ACC112 (cell line): ENCODE results near the gene SPOCK2.

Source experiments
- H2AFZ ChIP-seq: fragments of 200-600 bp; sonication (generic); one replicate; pipeline ENCODE4 v1.6.0; 2017; ENCODE audit warnings: antibody characterized with exemption, low read length; ENCODE audit not compliant: unreplicated experiment
- H3K27ac ChIP-seq: fragments of 200-600 bp; sonication (generic); 2 replicates; pipeline ENCODE4 v1.5.1; 2014; ENCODE audit warnings: low read depth, mild to moderate bottlenecking, antibody characterized with exemption, low read length, moderate library complexity
- H3K27me3 ChIP-seq: fragments of 200-600 bp; sonication (generic); 2 replicates; pipeline ENCODE4 v1.6.1; 2014; ENCODE audit warnings: mild to moderate bottlenecking, antibody characterized with exemption, low read length, moderate library complexity, mixed read lengths; ENCODE audit not compliant: insufficient read depth
- H3K36me3 ChIP-seq: fragments of 200-600 bp; sonication (generic); 2 replicates; pipeline ENCODE4 v1.6.1; 2016; ENCODE audit warnings: mild to moderate bottlenecking, antibody characterized with exemption, low read length, moderate library complexity, mixed read lengths; ENCODE audit not compliant: insufficient read depth
- H3K4me1 ChIP-seq: fragments of 200-600 bp; sonication (generic); one replicate; pipeline ENCODE4 v1.6.1; 2016; ENCODE audit warnings: low read length, mixed read lengths; ENCODE audit not compliant: insufficient read depth, unreplicated experiment, control insufficient read depth
- H3K4me3 ChIP-seq: fragments of 200-600 bp; sonication (generic); 2 replicates; pipeline ENCODE4 v1.5.1; 2014; ENCODE audit warnings: mild to moderate bottlenecking, low read depth, low read length
- H3K79me2 ChIP-seq: fragments of 200-600 bp; sonication (generic); one replicate; pipeline ENCODE4 v1.6.0; 2016; ENCODE audit warnings: low read length; ENCODE audit not compliant: control insufficient read depth, unreplicated experiment, insufficient read depth

The SPOCK2 gene

DNA sequence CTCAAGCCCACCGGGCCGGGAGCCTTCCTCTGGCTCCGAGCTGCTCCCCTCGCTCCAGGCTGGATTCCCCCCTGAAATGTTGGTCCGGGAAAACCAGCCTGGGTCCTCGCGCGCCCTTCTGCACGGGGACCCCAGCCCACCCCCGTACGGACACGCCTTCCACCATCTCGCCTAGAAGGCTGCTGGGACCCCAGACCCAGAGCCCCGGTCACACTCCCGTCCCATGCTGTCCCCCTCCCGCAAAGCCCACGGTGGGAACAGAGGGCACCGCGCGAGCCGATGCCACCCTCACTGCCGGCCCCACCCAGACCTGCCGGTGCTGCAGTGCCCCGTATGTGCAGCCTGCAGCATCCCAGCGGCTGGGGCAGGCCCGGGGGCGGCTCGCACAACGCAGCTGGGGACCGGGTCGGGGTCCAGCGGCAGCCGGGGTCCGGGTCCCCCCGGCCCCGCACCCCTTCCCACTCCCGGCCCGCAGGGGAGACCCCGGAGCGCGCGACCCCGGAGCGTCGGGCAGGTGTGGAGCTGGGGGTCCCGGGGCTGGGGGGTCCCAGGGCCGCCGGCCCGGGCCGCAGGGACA is 871 bp downstream of the SPOCK2 start:
- H2AFZ ChIP-seq: no peak overlapping the region
- H3K4me1 ChIP-seq: peaks cover 5% of the 10 kb centered on the region
- H3K27me3 ChIP-seq: peaks cover 39% of the 10 kb centered on the region
- peak overlapping the region; percentile 64 for H3K4me3 ChIP-seq
- H3K27ac ChIP-seq: no peak overlapping the region
- no peaks in the 10 kb centered on the region for H3K79me2 ChIP-seq
- no peaks in the 10 kb centered on the region for H3K36me3 ChIP-seq

DNA sequence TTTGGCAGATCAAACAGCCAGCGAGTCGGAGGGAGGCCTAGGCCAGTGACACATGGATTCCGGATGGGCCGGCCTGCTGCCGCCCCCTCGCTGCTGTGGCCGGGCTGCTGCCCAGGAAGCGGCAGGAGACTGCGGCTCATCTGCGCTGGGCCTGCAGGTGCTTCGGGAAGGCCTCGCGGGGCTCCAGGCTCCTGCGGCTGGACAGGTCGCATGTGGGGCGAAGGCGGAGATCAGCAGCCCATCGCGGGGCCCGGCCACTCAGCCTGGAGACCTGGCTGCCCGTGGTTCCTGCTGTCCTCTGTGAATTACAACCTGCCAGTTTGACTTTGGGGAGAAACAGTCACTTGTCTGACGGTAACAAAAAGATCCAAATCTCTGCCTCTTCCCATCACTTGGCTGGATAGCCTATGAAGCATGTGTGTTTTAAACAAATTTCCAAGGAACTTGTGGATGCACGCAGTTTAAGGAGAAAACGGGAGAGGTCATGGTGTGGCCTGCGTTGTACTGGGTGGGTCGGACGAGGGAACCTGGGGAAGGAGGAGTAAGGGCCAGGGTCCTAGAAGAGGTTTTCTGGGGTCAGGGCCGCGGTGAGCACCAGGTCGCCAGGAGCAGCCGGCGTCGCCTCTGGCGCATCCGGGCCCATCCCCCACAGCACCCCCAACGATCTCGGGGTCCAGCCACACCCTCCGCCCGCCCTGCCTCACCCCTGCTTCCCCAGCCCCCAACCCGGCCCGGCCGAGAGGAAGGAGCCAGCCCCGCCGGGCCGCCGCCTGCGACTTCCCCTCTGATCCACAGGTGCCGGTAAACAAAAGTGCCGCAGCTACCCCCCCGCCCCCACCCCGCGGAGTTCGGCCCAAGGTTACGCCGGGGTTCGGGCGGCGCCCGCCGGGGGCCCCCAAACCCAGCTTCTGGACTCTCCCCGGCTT is 1.6 kb downstream of the SPOCK2 start:
- Histone ChIP-seq H3K79me2 (no peaks in the 10 kb centered on the region), H3K27me3 (peaks cover 39% of the 10 kb centered on the region), H3K27ac (no peak overlapping the region), H2AFZ (no peak overlapping the region), H3K36me3 (no peaks in the 10 kb centered on the region), H3K4me3 (no peak overlapping the region), H3K4me1 (peaks cover 5% of the 10 kb centered on the region)

DNA sequence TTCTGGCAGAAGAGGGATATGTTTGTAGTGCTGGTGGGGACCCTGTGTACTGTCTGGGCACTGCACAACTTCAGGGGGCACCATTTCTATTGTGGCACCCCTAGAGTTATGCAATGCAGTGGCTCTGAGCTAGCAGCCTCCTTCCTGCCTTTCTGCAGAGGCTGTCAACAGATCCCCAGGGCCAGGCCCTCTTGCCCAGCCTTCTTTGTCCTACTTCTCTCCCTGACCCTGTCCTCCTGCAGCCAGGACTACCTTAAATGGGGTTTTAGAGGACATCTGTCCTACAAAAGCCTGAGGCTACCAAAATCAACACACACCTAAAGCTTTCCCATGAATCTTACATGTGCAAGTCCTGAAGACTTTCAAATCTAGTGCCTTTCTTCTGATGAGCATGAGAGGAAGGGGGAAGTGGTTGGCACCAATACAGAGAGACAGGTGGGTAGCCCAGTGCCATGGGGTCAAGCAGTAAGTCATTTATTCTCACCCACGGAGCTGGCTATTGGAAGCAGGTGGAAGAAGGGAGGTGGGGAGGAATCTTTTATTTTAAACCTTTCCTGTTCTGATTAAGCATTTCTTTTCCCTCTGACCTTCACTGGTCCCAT is 2.4 kb downstream of the SPOCK2 start:
- no peaks in the 10 kb centered on the region for H3K79me2 ChIP-seq
- no peaks in the 10 kb centered on the region for H3K36me3 ChIP-seq
- H3K4me1 ChIP-seq: peaks cover 5% of the 10 kb centered on the region
- H2AFZ ChIP-seq: no peak overlapping the region
- H3K4me3 ChIP-seq: no peak overlapping the region
- peaks cover 39% of the 10 kb centered on the region for H3K27me3 ChIP-seq
- no peak overlapping the region for H3K27ac ChIP-seq

DNA sequence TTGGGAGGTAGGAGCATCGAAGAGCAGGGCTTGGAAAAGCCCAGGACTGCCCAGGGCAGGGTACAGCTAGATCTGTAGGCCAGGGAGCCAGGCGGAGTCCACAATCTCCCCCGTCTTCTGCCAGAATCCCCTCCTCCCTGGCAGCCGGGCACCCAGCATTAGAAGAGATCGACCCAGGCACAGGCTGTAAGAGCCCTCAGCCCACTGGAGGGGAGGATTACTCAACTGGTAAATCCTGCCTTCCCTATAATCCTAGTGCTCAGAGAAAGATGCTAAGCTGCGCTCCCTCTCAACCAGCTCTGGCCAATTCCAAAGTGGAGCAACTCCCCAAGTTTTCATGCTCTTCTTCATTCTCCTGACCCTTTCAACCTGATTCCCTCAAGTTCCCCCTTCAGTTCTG is 3.2 kb downstream of the SPOCK2 start:
- H3K27me3 ChIP-seq: peaks cover 39% of the 10 kb centered on the region
- H2AFZ ChIP-seq: no peak overlapping the region
- H3K27ac ChIP-seq: no peak overlapping the region
- H3K36me3 ChIP-seq: no peaks in the 10 kb centered on the region
- no peak overlapping the region for H3K4me3 ChIP-seq
- H3K4me1 ChIP-seq: peaks cover 5% of the 10 kb centered on the region
- H3K79me2 ChIP-seq: no peaks in the 10 kb centered on the region

DNA sequence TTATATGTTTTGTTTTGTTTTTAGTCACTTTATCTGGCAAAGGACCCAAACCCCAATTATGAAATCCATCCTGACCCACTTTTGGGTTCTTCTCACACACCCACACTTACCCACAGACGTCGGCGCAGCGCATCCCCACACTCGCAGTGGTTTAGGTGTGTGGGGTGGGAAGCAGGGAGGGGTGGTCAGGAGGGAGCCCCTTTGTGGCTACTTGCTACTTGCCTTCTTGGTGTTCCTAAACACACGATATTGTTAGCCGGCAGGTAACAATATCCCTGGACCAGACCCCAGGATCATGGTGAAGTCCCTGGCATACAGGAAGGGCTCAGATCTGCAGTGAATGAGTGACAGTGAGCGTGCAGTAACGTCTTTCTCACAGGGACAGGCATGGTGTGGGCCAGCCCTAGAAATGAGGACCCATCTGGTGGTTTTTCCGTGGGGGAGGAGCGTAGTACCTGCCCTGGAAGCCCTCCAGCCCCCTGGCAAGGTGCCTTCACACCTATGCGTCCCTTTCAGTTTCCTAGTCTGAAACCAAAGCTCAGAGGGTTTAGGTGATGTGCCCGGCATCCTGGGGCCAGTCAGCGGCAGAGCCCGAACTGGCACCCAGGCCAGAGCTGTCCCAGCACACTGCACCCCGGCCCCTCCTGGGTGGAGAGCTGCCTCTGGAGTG is 4.4 kb downstream of the SPOCK2 start:
- no peak overlapping the region for H3K27ac ChIP-seq

DNA sequence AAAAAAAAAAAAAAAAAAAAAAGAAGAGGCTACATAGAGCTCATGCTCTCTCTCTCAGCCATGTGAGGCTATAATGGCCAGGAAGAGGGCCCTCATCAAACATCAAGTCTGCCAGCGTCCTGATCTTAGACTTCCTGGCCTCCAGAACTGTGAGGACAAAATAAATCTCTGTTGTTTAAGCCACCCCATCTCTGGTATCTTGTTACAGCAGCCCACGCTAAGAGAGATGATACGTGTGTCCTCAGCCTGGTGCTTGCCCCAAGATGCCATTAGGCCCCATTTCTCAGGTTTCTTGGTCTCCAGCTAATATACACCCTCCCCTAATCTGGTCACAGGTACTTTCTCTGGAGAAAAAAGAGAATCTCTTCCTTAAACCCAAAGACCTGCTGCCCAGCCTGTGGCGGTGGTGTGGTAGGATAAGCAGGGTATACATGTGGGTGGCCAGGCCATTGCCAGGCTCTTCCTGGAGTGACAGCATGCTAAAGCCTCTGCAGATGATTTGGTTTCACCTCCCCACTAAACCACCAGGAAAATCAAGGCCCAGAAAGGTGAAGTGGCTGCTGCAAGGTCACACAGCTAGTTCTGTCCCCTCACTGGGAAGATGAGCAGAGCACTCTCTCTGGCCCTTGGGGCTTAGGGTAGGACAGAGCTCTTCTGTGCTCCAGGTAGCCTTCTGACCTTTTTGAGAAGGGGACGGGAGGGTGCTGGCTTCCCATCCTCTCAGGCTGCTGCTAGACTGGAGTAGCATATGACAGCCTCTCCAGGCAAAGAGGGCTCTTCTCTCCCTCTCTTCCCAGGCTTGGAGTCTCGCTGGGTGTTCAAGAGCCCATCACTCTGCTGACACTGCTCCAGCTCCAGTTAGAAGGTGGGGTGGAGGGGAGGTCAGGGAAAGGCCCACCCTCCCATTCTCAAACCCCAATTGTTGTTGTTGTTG is 5.2 kb downstream of the SPOCK2 start:
- no peak overlapping the region for H2AFZ ChIP-seq
- H3K36me3 ChIP-seq: no peaks in the 10 kb centered on the region
- H3K4me3 ChIP-seq: no peak overlapping the region
- H3K27ac ChIP-seq: no peak overlapping the region
- H3K27me3 ChIP-seq: peaks cover 21% of the 10 kb centered on the region
- no peaks in the 10 kb centered on the region for H3K79me2 ChIP-seq
- H3K4me1 ChIP-seq: peaks cover 5% of the 10 kb centered on the region

More for the DNA sequence above, 4.4 kb downstream of the SPOCK2 start:
- Histone ChIP-seq H3K79me2 (no peaks in the 10 kb centered on the region), H3K4me3 (no peak overlapping the region), H3K27me3 (peaks cover 29% of the 10 kb centered on the region), H3K4me1 (peaks cover 5% of the 10 kb centered on the region), H3K36me3 (no peaks in the 10 kb centered on the region), H2AFZ (no peak overlapping the region)

DNA sequence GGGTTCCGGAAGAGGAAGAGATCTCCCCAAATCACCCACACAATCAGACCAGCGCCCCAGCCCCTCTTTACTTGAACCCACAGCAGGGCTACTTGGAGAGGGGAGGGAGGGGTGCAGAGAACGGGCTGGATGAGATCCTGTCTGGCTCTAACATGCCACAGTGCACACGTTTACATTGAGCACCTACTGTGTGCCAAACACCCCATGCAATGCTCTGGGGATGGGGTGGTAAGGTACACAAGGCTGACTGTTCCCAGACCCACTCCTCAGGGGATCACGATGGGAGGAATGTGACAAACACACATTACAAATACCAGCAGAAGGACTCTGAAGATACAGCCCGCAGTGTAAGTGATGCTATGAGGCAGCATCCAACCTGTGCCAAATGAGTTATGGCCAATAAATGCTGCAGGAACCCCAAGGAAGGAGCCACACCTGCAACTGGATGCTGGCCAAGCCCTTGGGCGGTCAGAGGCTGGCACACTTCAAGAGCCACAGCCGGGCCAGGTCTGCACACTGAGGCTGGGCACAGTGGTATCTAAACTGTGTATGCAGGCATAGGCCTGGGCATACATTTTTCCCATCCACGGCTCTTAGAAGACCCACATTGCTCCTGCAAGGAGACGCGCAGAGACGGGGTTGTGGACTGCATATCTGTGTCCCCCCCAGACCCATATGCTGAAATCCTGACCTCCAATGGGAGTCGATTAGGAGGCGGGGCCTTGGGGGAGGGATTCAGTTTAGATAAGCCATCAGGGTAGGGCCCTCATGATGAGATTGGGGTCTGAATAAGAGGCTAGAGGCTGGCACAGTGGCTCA is 6.4 kb downstream of the SPOCK2 start:
- H3K4me1 ChIP-seq: no peaks in the 10 kb centered on the region
- H3K79me2 ChIP-seq: no peaks in the 10 kb centered on the region
- H2AFZ ChIP-seq: no peak overlapping the region
- peaks cover 10% of the 10 kb centered on the region for H3K27me3 ChIP-seq
- no peaks in the 10 kb centered on the region for H3K36me3 ChIP-seq
- no peak overlapping the region for H3K4me3 ChIP-seq
- H3K27ac ChIP-seq: no peak overlapping the region

DNA sequence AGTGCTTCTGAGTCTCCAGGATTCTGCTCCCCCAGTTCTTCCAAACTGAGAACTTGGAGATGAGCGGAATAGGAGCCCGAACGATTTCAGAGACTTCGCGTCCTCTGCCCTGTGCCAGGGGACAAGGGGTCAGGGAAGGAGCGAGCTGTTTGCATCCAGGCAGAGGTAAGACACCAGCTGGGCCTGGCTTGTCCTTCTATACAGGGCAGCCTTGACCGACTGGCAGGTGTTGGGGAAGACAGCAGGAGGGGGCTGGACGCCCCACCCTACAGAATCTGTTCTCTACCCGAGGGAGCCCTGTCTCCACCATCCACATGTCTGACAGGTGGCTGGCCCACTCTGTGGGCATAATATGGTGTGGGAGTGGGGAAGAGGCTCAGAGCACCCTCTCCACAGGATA is 7.1 kb downstream of the SPOCK2 start:
- H3K4me1 ChIP-seq: no peaks in the 10 kb centered on the region
- H2AFZ ChIP-seq: no peak overlapping the region
- peaks cover 4% of the 10 kb centered on the region for H3K27me3 ChIP-seq
- H3K79me2 ChIP-seq: no peaks in the 10 kb centered on the region
- H3K36me3 ChIP-seq: no peaks in the 10 kb centered on the region
- no peak overlapping the region for H3K4me3 ChIP-seq
- no peak overlapping the region for H3K27ac ChIP-seq

DNA sequence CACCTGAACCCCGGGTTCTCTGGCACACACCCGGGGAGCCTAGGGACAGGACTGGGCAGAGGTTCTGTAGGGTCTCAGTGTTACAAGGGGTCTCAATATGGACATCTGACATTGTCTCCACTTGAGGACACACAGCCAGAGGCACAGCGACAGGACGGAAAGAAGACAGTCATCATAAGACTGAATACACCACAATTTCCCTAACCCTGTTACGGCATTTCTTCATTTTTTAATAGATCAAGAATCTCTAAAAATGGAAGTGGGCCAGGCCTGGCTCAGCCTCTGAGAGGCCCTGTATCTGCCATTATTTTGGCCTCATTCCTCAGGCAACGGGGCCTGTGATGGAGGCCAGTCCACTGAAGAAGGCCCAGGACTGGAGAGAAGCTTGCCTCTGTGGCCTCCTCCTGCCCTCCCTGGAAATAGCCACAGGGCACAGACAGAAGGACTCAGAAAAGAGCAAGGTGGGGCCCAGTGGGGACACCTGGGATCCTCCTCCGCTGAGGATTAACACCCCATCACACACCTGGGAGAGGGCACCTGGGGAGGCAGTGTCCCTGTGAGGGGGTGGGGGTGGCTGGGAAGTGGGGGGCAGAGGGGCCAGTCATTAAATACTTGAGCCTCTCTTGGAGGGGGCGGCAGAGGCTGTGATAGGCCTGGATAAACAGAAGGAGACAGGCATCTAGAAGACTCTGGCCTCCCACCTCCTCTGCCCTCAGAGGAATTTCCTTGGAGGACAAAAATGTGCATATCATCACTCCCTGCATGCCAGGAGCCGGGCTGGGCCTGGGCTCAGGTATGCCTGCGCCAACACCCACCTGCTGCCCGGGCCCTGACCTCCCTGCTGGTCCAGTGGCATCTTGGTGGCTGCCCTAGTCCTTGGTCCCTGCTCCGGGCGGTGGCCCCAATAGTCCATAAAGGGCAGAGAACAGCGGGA is 8.0 kb downstream of the SPOCK2 start:
- Histone ChIP-seq H3K27ac (no peak overlapping the region), H2AFZ (no peak overlapping the region), H3K27me3 (no peaks in the 10 kb centered on the region), H3K4me3 (no peak overlapping the region), H3K4me1 (no peaks in the 10 kb centered on the region), H3K36me3 (no peaks in the 10 kb centered on the region), H3K79me2 (no peaks in the 10 kb centered on the region)
